ENCODE results near the gene KRTAP10-12.

The KRTAP10-12 gene

GRCh38 chr21:44730951-44731579 lies 34.1 kb downstream of the KRTAP10-12 start:
- no peak for FAIRE-seq
- DNase-seq (ENCODE audit: insufficient read length, low spot score): no peak

GRCh38 chr21:44732263-44732662 lies 35.3 kb downstream of the KRTAP10-12 start:
- DNase-seq (ENCODE audit: insufficient read length, low spot score): no peak
- no peak for FAIRE-seq

- FAIRE-seq (no peak), DNase-seq (ENCODE audit: insufficient read length, low spot score) (no peak)
These were observed 36.0 kb downstream of the KRTAP10-12 start for GRCh38 chr21:44732956-44733355.

GRCh38 chr21:44734026-44734745 lies 37.2 kb downstream of the KRTAP10-12 start:
- DNase-seq (ENCODE audit: insufficient read length, low spot score): no peak
- no peak for FAIRE-seq

- DNase-seq (ENCODE audit: insufficient read length, low spot score): no peak
- no peak for FAIRE-seq
These were observed 37.9 kb downstream of the KRTAP10-12 start for GRCh38 chr21:44734841-44735240.

- FAIRE-seq: no peak
- no peak for DNase-seq (ENCODE audit: insufficient read length, low spot score)
These were observed 38.8 kb downstream of the KRTAP10-12 start for GRCh38 chr21:44735821-44736220.

- DNase-seq (ENCODE audit: insufficient read length, low spot score) (no peak), FAIRE-seq (peak; percentile 4)
These were observed 39.5 kb downstream of the KRTAP10-12 start for GRCh38 chr21:44736291-44737004.

GRCh38 chr21:44737706-44738354 lies 40.9 kb downstream of the KRTAP10-12 start:
- no peak for FAIRE-seq
- DNase-seq (ENCODE audit: insufficient read length, low spot score): no peak

GRCh38 chr21:44738621-44739020 lies 41.6 kb downstream of the KRTAP10-12 start:
- FAIRE-seq (no peak), DNase-seq (ENCODE audit: insufficient read length, low spot score) (no peak)

GRCh38 chr21:44739316-44739715 lies 42.3 kb downstream of the KRTAP10-12 start:
- no peak for DNase-seq (ENCODE audit: insufficient read length, low spot score)
- no peak for FAIRE-seq

GRCh38 chr21:44740742-44741141 lies 43.8 kb downstream of the KRTAP10-12 start:
- DNase-seq (ENCODE audit: insufficient read length, low spot score) (no peak), FAIRE-seq (no peak)

- DNase-seq (ENCODE audit: insufficient read length, low spot score): no peak
These were observed 44.9 kb downstream of the KRTAP10-12 start for GRCh38 chr21:44741921-44742320.

GRCh38 chr21:44742418-44743153 lies 45.6 kb downstream of the KRTAP10-12 start:
- no peak for DNase-seq (ENCODE audit: insufficient read length, low spot score)
- FAIRE-seq: no peak

More at GRCh38 chr21:44741921-44742320, 44.9 kb downstream of the KRTAP10-12 start:
- no peak for FAIRE-seq

All from HTR-8/SVneo (cell line).